ENCODE measurements around the gene PKD2. TPM values are rescaled to one million over a fixed set of nuclear protein-coding genes. Genes with fewer than 3 reads are reported as not detected.

PKD2 gene
- total RNA-seq, 1 donor = 161 TPM

GRCh38 chr4:88077911-88078524, 70.6 kb downstream of the PKD2 start:
- no peak for DNase-seq (ENCODE audit: low read depth)
- TF ChIP-seq CTCF (IDR thresholded peaks at IDR 0.05; ENCODE audit: insufficient read depth, low read depth, low read length) = no peak
- H3K4me3 ChIP-seq (ENCODE audit: low read depth, low read length) = no peak overlapping the region

- no peak for DNase-seq (ENCODE audit: low read depth)
- TF ChIP-seq CTCF (IDR thresholded peaks at IDR 0.05; ENCODE audit: insufficient read depth, low read depth, low read length) = no peak
- no peak overlapping the region for H3K4me3 ChIP-seq (ENCODE audit: low read depth, low read length)
Observed at GRCh38 chr4:88078579-88078978, 71.1 kb downstream of the PKD2 start.

- TF ChIP-seq CTCF (IDR thresholded peaks at IDR 0.05; ENCODE audit: insufficient read depth, low read depth, low read length) = no peak
- DNase-seq (ENCODE audit: low read depth) = no peak
- no peak overlapping the region for H3K4me3 ChIP-seq (ENCODE audit: low read depth, low read length)
Observed at GRCh38 chr4:88080626-88081025, 73.2 kb downstream of the PKD2 start.

GRCh38 chr4:88087004-88087403, 79.6 kb downstream of the PKD2 start:
- TF ChIP-seq CTCF (IDR thresholded peaks at IDR 0.05; ENCODE audit: insufficient read depth, low read depth, low read length) = no peak
- no peak overlapping the region for H3K4me3 ChIP-seq (ENCODE audit: low read depth, low read length)
- no peak for DNase-seq (ENCODE audit: low read depth)

- no peak overlapping the region for H3K4me3 ChIP-seq (ENCODE audit: low read depth, low read length)
- no peak for DNase-seq (ENCODE audit: low read depth)
- TF ChIP-seq CTCF (IDR thresholded peaks at IDR 0.05; ENCODE audit: insufficient read depth, low read depth, low read length) = no peak
Observed at GRCh38 chr4:88090898-88091297, 83.5 kb downstream of the PKD2 start.

- no peak for TF ChIP-seq CTCF (IDR thresholded peaks at IDR 0.05; ENCODE audit: insufficient read depth, low read depth, low read length)
- DNase-seq (ENCODE audit: low read depth) = no peak
- no peak overlapping the region for H3K4me3 ChIP-seq (ENCODE audit: low read depth, low read length)
Observed at GRCh38 chr4:88091378-88091777, 83.9 kb downstream of the PKD2 start.

- H3K4me3 ChIP-seq (ENCODE audit: low read depth, low read length) = no peak overlapping the region
- TF ChIP-seq CTCF (IDR thresholded peaks at IDR 0.05; ENCODE audit: insufficient read depth, low read depth, low read length) = no peak
- DNase-seq (ENCODE audit: low read depth) = no peak
Observed at GRCh38 chr4:88093874-88094273, 86.4 kb downstream of the PKD2 start.

All from fibroblast of villous mesenchyme (primary cell).